Transverse colon (tissue), 4 donors: ENCODE results near the gene PLCB1. TPM values are rescaled to one million over a fixed set of nuclear protein-coding genes. Genes with fewer than 3 reads are reported as not detected.
"Not testable (repeated sequence)": the region's sequence is repeated elsewhere in the genome, so short reads cannot be mapped to it uniquely, and the experiment has no call there.

Experiments
- DNase-seq: peaks from one replicate; pipeline ENCODE4 v3.0.0-alpha.2; 2019
- H3K27ac ChIP-seq, 4 donors: fragments of 200-600 bp; sonication (generic); 2 replicates each; pipeline ENCODE4 v1.5.1; 2016 to 2018; ENCODE audit warnings: inconsistent platforms in 4 of 4
- H3K27me3 ChIP-seq: fragments of 200-600 bp; sonication (generic); 2 replicates; pipeline ENCODE4 v1.5.1; 2017; ENCODE audit warnings: inconsistent platforms
- H3K36me3 ChIP-seq, 4 donors: fragments of 200-600 bp; sonication (generic); 2 replicates each; pipeline ENCODE4 v1.5.1; 2017 to 2019; ENCODE audit warnings: inconsistent platforms in 4 of 4
- H3K4me1 ChIP-seq, 4 donors: fragments of 200-600 bp; sonication (generic); 2 replicates each; pipeline ENCODE4 v1.5.1; 2017 to 2020; ENCODE audit warnings: inconsistent platforms in 4 of 4
- H3K4me3 ChIP-seq, 4 donors: fragments of 200-600 bp; sonication (generic); 1 replicate in 1 of 4; 2 replicates in 3 of 4; pipeline versions ENCODE4 v1.5.1 to v1.6.1; 2017 to 2019; ENCODE audit warnings: inconsistent platforms in 4 of 4
- H3K9me3 ChIP-seq, 2 donors: fragments of 200-600 bp; sonication (generic); 2 replicates each; pipeline ENCODE4 v1.5.1; 2017 to 2019; ENCODE audit warnings: inconsistent platforms in 2 of 2
- EP300 ChIP-seq: sonication (generic); formaldehyde crosslinking; IDR thresholded peaks from one replicate; pipeline ENCODE4 v1.6.1; 2017; ENCODE audit warnings: antibody characterized with exemption, low read depth
- POLR2A ChIP-seq: fragments of 450-650 bp; IDR thresholded peaks from one replicate; pipeline ENCODE4 v1.6.1; 2016; ENCODE audit warnings: antibody characterized with exemption, mild to moderate bottlenecking, moderate library complexity
- POLR2AphosphoS5 ChIP-seq, 3 donors: sonication (generic); formaldehyde crosslinking; IDR thresholded peaks; one replicate each; pipeline ENCODE4 v1.6.1; 2016; ENCODE audit warnings: antibody characterized with exemption in 3 of 3
- WGBS, 2 donors: methylation state at CpG; one replicate each; pipeline ENCODE4 v1.1.5; 2018; ENCODE audit warnings: low coverage in 1 of 2; 5-methylcytosine and 5-hydroxymethylcytosine counted together
- in situ Hi-C, 4 donors: fragments of 200-750 bp; cut with MboI; loops; one replicate each; pipeline versions ENCODE4 v1.15.0 to v1.15.1; 2017; ENCODE audit warnings: low sequenced_read_pairs in 3 of 4, low pct_ligation_motif_present in 1 of 4, low pct_unique_long_range_greater_than_20kb in 1 of 4
- intact Hi-C: fragments of 100-400 bp; cut with DNase I; formaldehyde crosslinking; loops from one replicate; pipeline ENCODE4 v1.15.1; 2023; ENCODE audit warnings: low total_unique reads
- total RNA-seq, 4 donors: library from RNA; depleted of rRNA; stranded (reverse); fragments of >200 nt; gene quantifications; one replicate each; pipeline ENCODE4 v1.1.0, GENCODE V29; 2016
- TF ChIP-seq, protein P1 (sequence below), 5 experiments: fragments of 200-600 bp in 3 of 5; fragments of 450-650 bp in 2 of 5; sonication (generic) in 3 of 5; IDR thresholded peaks; 1 replicate in 2 of 5; 2 replicates in 3 of 5; pipeline ENCODE4 v1.5.1; 2016 to 2017; ENCODE audit warnings: antibody characterized with exemption in 5 of 5, inconsistent platforms in 3 of 5, mild to moderate bottlenecking in 2 of 5, moderate library complexity in 1 of 5

PLCB1 gene
- total RNA-seq, 4 donors from 2014 or later: 13.1 to 18.6 (median 15.8) TPM

DNA sequence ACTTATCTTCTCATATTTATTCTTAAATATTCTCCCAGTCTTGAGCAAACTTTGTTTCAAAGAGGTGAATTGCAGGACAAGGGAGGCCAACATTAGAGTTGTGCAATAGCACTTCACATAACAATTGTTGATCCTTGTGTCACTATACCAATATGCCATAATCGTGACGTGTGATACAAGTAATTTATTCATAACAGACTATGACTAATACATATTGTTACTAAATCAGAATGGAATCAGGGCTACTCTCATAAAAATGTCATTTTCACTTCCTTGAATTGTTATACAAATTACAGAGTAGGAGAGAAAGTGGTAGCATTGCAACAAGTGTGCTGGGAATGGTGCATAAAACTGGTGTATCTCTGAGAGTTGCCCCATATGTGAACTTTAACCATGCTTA, 37.2 kb upstream of the PLCB1 start:
- in situ Hi-C loops (no loop called here), intact Hi-C loops (no loop called here)
- peaks cover 0 to 11% (median 5%) of the 10 kb centered on the region in 4 donors for H3K4me1 ChIP-seq
- 23 to 28% methylated on average over 2 of the region's 2 CpGs for WGBS, 2 donors
- H3K36me3 ChIP-seq: no peaks in the 10 kb centered on the region
- no peak for DNase-seq
- H3K9me3 ChIP-seq: no peaks in the 10 kb centered on the region
- H3K27me3 ChIP-seq: no peaks in the 10 kb centered on the region
- TF ChIP-seq POLR2AphosphoS5 (IDR thresholded peaks at IDR 0.05) (peak; percentile 42 to 65 (median 64)), EP300 (no peak)
- no peak overlapping the region for H3K4me3 ChIP-seq
- peak overlapping the region; percentile 26 to 75 (median 61) for H3K27ac ChIP-seq

DNA sequence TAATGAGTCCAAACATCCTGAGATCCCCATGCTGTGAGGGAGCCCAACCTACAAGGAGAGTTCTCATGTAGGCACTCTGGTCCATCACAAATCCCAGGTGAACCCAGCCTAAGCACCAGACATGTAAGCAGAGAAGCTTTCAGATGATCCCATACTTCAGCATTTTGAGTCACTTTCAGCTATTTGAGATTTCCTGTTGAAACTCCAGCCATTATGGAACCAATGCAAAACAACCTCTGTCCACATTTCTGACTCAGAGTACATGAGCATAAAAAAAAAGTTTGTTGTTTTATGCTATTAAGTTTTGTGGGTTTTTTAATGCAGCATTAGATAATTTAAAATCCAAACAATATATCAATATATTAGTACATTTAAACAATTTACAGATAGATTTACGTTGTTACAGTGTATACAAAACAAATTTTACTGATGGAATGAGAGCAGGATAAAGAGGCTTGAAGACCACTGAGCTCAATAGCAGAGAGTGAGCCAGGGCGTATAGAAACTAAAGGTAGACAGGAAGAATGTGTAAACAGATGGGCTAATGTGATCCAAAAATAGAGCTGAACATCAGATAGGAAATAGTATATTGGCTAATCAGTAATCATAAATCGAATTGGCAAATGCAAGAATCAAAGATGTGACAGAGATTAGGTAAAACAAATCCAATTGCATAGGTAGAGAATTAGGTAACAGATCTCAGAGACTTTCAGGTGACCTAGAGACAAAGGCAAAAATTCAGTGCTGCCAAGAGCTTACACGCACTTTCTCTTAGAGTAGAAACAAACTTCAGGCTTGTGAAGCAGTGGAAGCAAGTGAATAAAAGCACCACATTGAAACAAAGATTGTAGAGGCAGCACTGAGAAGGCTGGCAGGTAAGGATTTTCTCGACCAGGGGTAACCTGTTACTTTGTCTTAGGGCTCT, 36.2 kb upstream of the PLCB1 start:
- intact Hi-C loops (no loop called here), in situ Hi-C loops (no loop called here)
- Histone ChIP-seq H3K27ac (peak overlapping the region in 2 of 4 donors; percentile 1 to 67), H3K36me3 (no peaks in the 10 kb centered on the region), H3K9me3 (no peaks in the 10 kb centered on the region), H3K27me3 (no peaks in the 10 kb centered on the region), H3K4me3 (no peak overlapping the region), H3K4me1 (peaks cover 0 to 11% (median 5%) of the 10 kb centered on the region in 4 donors)
- TF ChIP-seq POLR2AphosphoS5 (IDR thresholded peaks at IDR 0.05) (no peak), EP300 (no peak), POLR2A (no peak)
- TF ChIP-seq, protein P1, sequence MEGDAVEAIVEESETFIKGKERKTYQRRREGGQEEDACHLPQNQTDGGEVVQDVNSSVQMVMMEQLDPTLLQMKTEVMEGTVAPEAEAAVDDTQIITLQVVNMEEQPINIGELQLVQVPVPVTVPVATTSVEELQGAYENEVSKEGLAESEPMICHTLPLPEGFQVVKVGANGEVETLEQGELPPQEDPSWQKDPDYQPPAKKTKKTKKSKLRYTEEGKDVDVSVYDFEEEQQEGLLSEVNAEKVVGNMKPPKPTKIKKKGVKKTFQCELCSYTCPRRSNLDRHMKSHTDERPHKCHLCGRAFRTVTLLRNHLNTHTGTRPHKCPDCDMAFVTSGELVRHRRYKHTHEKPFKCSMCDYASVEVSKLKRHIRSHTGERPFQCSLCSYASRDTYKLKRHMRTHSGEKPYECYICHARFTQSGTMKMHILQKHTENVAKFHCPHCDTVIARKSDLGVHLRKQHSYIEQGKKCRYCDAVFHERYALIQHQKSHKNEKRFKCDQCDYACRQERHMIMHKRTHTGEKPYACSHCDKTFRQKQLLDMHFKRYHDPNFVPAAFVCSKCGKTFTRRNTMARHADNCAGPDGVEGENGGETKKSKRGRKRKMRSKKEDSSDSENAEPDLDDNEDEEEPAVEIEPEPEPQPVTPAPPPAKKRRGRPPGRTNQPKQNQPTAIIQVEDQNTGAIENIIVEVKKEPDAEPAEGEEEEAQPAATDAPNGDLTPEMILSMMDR (IDR thresholded peaks at IDR 0.05): no peak
- WGBS, 2 donors: 31 to 51% methylated on average over 5 of the region's 5 CpGs
- no peak for DNase-seq

GRCh38 chr20:8097307-8097706, 34.8 kb upstream of the PLCB1 start:
- H3K4me1 ChIP-seq: peaks cover 0 to 11% (median 5%) of the 10 kb centered on the region in 4 donors
- no peak overlapping the region for H3K4me3 ChIP-seq
- H3K9me3 ChIP-seq: no peaks in the 10 kb centered on the region
- no peaks in the 10 kb centered on the region for H3K27me3 ChIP-seq
- intact Hi-C loops: no loop called here
- TF ChIP-seq POLR2AphosphoS5 (IDR thresholded peaks at IDR 0.05): no peak
- no peak for TF ChIP-seq EP300
- TF ChIP-seq, protein P1 (IDR thresholded peaks at IDR 0.05): no peak
- TF ChIP-seq POLR2A: no peak
- in situ Hi-C loops: no loop called here
- no peak for DNase-seq
- WGBS, 2 donors: 45 to 56% methylated on average over 2 of the region's 2 CpGs
- H3K36me3 ChIP-seq: no peaks in the 10 kb centered on the region
- no peak overlapping the region for H3K27ac ChIP-seq

- WGBS, 2 donors: 71 to 81% methylated on average over 2 of the region's 2 CpGs
- in situ Hi-C loops: no loop called here
- H3K4me1 ChIP-seq: no peaks in the 10 kb centered on the region
- intact Hi-C loops: no loop called here
- H3K27ac ChIP-seq: no peak overlapping the region
- no peak overlapping the region for H3K4me3 ChIP-seq
- no peak for TF ChIP-seq POLR2AphosphoS5 (IDR thresholded peaks at IDR 0.05)
- H3K27me3 ChIP-seq: no peaks in the 10 kb centered on the region
- peaks cover 3 to 7% of the 10 kb centered on the region in 2 donors for H3K9me3 ChIP-seq
- no peaks in the 10 kb centered on the region for H3K36me3 ChIP-seq
- no peak for DNase-seq
Measured at GRCh38 chr20:8104252-8104651, 27.8 kb upstream of the PLCB1 start.

DNA sequence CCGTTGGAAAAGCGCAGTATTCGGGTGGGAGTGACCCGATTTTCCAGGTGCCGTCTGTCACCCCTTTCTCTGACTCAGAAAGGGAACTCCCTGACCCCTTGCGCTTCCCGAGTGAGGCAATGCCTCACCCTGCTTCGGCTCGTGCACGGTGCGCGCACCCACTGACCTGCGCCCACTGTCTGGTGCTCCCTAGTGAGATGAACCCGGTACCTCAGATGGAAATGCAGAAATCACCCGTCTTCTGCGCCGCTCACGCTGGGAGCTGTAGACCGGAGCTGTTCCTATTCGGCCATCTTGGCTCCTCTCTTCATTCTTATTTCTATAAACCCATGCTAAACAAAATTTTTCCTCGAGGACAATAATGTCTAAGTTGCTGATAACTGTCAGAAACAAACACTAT, 17.5 kb upstream of the PLCB1 start:
- DNase-seq, H3K4me3 ChIP-seq, intact Hi-C loops, in situ Hi-C loops, H3K9me3 ChIP-seq, H3K27ac ChIP-seq, H3K36me3 ChIP-seq, H3K27me3 ChIP-seq: not testable (repeated sequence)
- H3K4me1 ChIP-seq: peaks cover 0 to 14% (median 2%) of the 10 kb centered on the region in 4 donors
- WGBS, 2 donors: 85 to 96% methylated on average over 13 to 19 of the region's 21 CpGs
